Progenitor cell of endocrine pancreas (in vitro differentiated cells): Measurements from ENCODE around the gene ZNF804A. TPM values are rescaled to one million over a fixed set of nuclear protein-coding genes. Genes with fewer than 3 reads are reported as not detected.

Experiments used
- DNase-seq: peaks from one replicate; pipeline ENCODE4 v3.0.0; 2021; ENCODE audit warnings: low spot score; ENCODE audit not compliant: unreplicated experiment
- H3K27ac Mint-ChIP-seq: 2 replicates; pipeline ENCODE4 v1.8.0; 2021; ENCODE audit warnings: mild to moderate bottlenecking, moderate library complexity, mixed read lengths
- H3K27me3 Mint-ChIP-seq: 2 replicates; pipeline ENCODE4 v1.8.0; 2021; ENCODE audit warnings: mixed read lengths
- H3K36me3 Mint-ChIP-seq: 2 replicates; pipeline ENCODE4 v1.8.0; 2022; ENCODE audit warnings: mixed read lengths; ENCODE audit not compliant: insufficient read depth
- H3K4me1 Mint-ChIP-seq: 2 replicates; pipeline ENCODE4 v1.8.0; 2021; ENCODE audit warnings: low read depth, mixed read lengths
- H3K4me3 Mint-ChIP-seq: 2 replicates; pipeline ENCODE4 v1.8.0; 2021; ENCODE audit warnings: low read depth, mild to moderate bottlenecking, moderate library complexity, mixed read lengths
- H3K9me3 Mint-ChIP-seq: 2 replicates; pipeline ENCODE4 v1.8.0; 2021; ENCODE audit warnings: low read depth, mixed read lengths
- CTCF ChIP-seq: fragments of 200-600 bp; sonication (generic); IDR thresholded peaks from one replicate; pipeline ENCODE4 v1.5.0; 2021; ENCODE audit warnings: antibody characterized with exemption, mild to moderate bottlenecking; ENCODE audit not compliant: unreplicated experiment
- total RNA-seq: library from RNA; stranded (reverse); gene quantifications from 2 replicates; pipeline ENCODE4 v1.2.1, GENCODE V29; 2021

Gene ZNF804A
- total RNA-seq, 1 donor from 2014 or later, result not detected

DNA sequence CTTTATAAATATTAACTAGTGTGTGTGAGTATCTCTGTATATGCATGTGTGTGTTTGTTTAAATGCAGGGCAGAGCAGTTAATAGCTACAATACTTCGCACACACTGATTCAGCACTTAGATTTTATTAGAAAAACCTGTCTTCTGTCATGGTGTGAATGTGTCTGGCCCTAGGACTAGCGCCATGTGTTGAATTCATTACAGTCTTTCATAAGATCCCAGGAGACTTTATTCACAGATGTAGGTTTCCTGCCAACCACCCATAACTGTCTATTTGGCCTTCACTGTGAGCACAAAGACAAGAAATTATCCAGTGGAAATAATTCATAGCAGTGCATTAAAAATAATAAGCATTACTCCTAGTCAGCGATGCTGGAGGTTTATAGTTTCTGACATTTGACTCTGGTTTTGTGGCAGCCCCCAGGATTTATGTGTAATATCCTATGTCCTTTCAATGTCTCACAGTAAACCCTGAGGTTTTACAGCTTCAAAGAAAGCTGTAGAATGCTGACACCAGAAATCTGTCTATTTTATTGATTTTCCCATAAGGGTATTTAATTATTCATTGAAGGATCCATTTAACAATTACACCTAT is 93.9 kb downstream of the ZNF804A start:
- H3K36me3 Mint-ChIP-seq, result no peaks in the 10 kb centered on the region
- H3K4me3 Mint-ChIP-seq, result no peak overlapping the region
- H3K27me3 Mint-ChIP-seq, result no peaks in the 10 kb centered on the region
- no peak overlapping the region for H3K27ac Mint-ChIP-seq
- DNase-seq, result no peak
- no peaks in the 10 kb centered on the region for H3K4me1 Mint-ChIP-seq
- no peaks in the 10 kb centered on the region for H3K9me3 Mint-ChIP-seq
- no peak for TF ChIP-seq CTCF

DNA sequence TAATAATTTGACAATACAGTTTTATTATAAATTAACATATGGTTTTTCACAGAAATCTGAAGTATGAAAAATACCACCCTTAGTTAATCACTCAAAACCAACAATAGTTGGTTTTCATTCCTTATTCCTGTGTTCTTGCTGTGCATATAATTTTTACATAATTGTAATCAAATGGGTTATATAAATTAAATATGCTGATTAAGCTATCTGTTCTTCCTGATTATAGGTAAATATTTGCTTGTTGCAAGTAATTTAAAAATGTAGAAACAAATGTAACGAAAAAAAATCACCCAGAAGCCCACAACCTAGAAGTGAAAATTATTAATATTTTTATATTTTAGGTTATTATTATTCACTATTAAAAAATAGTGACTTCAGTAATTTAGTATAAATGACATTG is 98.3 kb downstream of the ZNF804A start:
- Mint-ChIP-seq H3K4me1 (no peaks in the 10 kb centered on the region), H3K9me3 (no peaks in the 10 kb centered on the region), H3K27ac (no peak overlapping the region), H3K27me3 (no peaks in the 10 kb centered on the region), H3K36me3 (no peaks in the 10 kb centered on the region), H3K4me3 (no peak overlapping the region)
- TF ChIP-seq CTCF, result no peak
- no peak for DNase-seq

GRCh38 chr2:184698476-184698875 is 100.1 kb downstream of the ZNF804A start:
- H3K4me1 Mint-ChIP-seq, result no peaks in the 10 kb centered on the region
- no peak for TF ChIP-seq CTCF
- H3K27me3 Mint-ChIP-seq, result no peaks in the 10 kb centered on the region
- no peak overlapping the region for H3K4me3 Mint-ChIP-seq
- no peak overlapping the region for H3K27ac Mint-ChIP-seq
- no peak for DNase-seq
- no peaks in the 10 kb centered on the region for H3K36me3 Mint-ChIP-seq
- H3K9me3 Mint-ChIP-seq, result no peaks in the 10 kb centered on the region

DNA sequence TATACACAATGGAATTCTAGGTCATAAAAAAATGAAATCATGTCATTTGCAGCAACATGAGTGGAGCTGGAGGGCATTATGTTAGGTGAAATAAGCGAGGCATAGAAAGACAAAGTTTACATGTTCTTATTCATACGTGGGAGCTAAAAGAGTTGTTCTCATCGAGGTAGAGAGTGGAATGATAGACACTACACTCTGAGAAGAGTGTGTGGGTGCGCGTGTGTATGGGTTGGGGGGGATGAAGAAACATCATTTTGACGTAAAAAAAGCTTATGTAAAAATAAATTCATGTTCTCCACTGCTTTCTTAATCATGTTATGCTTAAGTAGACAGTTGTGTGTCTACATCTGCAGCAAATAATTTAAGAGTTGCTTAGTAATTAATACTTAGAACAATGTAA is 123.6 kb downstream of the ZNF804A start:
- H3K36me3 Mint-ChIP-seq, result peaks cover 1% of the 10 kb centered on the region
- no peak for TF ChIP-seq CTCF
- DNase-seq, result no peak
- H3K27me3 Mint-ChIP-seq, result no peaks in the 10 kb centered on the region
- H3K4me3 Mint-ChIP-seq, result no peak overlapping the region
- no peaks in the 10 kb centered on the region for H3K4me1 Mint-ChIP-seq
- H3K27ac Mint-ChIP-seq, result no peak overlapping the region
- peaks cover 18% of the 10 kb centered on the region for H3K9me3 Mint-ChIP-seq

DNA sequence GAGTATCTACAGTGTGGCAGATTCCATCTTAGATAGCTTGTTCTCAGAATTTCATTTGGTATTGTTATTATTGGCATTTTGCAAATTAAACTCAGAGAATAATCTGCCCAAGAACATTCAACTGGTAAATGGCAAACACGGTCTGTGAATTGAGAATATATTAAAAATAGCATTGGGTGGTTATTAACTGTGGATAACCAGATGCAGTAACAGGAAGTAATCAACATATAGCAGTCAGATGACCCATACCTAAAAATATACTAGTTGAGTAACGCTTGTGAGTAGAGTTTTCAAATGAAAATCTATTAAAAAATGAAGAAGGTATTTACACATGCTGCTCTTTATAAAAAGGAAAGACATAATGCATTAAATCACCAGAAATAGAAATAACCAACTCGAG is 129.5 kb downstream of the ZNF804A start:
- no peak overlapping the region for H3K27ac Mint-ChIP-seq
- no peak for TF ChIP-seq CTCF
- no peak for DNase-seq
- no peaks in the 10 kb centered on the region for H3K27me3 Mint-ChIP-seq
- no peaks in the 10 kb centered on the region for H3K4me1 Mint-ChIP-seq
- no peaks in the 10 kb centered on the region for H3K9me3 Mint-ChIP-seq
- H3K4me3 Mint-ChIP-seq, result no peak overlapping the region
- H3K36me3 Mint-ChIP-seq, result no peaks in the 10 kb centered on the region
